ENCODE results near the gene MLH3.
"Not testable (repeated sequence)": the region's sequence is repeated elsewhere in the genome, so short reads cannot be mapped to it uniquely, and the experiment has no call there.

GRCh38 chr14:74995781-74996180, 55.5 kb downstream of the MLH3 start:
- not testable (repeated sequence) for TF ChIP-seq CTCF (optimal IDR thresholded peaks at IDR 0.05 in 1 of 3, IDR thresholded peaks at IDR 0.05 in 1 of 3, conservative IDR thresholded peaks at IDR 0.05 in 1 of 3; ENCODE audit: extremely low read depth in 1 of 3, insufficient read depth in 2 of 3, low read length in 3 of 3); EZH2 (IDR thresholded peaks at IDR 0.05; ENCODE audit: low read length)

Data from keratinocyte (primary cell).